GM18870 (cell line): ENCODE measurements around the gene F2R.
"Not testable (repeated sequence)": the region's sequence is repeated elsewhere in the genome, so short reads cannot be mapped to it uniquely, and the experiment has no call there.

Source experiments
- ATAC-seq: cut with Tn5 transposase; IDR thresholded peaks from one replicate; pipeline ENCODE4 v1.9.1; 2021; ENCODE audit warnings: moderate library complexity; ENCODE audit not compliant: unreplicated experiment

F2R gene

DNA sequence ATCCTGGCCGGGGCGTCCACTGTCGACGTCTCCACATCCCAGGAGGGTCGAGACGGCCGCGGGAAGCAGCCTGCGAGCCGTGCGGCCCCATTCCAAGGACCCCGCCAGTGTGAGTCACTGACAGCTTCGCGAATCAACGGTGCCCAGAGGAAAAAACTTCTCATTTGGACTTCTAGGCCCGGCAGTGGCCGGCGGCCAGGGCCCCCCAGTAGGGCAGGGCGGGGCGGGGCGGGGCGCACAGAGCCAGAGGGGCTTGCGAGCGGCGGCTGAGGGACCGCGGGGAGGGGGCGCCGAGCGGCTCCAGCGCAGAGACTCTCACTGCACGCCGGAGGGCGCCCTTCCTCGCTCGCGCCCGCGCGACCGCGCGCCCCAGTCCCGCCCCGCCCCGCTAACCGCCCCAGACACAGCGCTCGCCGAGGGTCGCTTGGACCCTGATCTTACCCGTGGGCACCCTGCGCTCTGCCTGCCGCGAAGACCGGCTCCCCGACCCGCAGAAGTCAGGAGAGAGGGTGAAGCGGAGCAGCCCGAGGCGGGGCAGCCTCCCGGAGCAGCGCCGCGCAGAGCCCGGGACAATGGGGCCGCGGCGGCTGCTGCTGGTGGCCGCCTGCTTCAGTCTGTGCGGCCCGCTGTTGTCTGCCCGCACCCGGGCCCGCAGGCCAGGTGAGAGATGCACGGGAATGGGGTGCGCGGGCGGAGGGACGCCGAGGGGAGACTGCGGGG is at the start of gene F2R:
Gene F2R, plus strand, starts transcription at position 391 of the 720 bp plus-strand sequence. Its CDS starts 182 bp downstream, at position 573.
- no peak for ATAC-seq

- ATAC-seq, result no peak
Measured at GRCh38 chr5:76667495-76667894, 48.4 kb upstream of the F2R start.

GRCh38 chr5:76669245-76669644 is 46.7 kb upstream of the F2R start:
- no peak for ATAC-seq

DNA sequence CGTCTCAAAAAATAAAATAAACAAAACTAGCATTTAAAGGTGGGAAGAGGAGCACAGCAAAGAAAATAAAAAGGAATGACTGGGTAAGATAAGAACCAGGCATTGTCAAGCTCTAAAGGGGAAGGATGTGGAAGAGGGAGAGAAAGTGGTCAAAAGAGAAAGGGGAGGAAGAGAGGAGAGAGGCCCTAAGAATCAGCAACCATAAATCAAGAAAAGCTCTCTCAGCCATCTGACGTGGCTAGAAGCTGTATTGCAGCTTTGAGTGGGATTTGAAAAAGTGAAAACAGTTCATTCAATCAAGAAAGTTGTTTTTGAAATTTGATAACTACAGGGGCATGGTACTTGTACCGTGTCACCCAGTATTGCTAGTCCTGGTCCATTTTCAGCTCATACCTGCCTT is 45.4 kb upstream of the F2R start:
- ATAC-seq, result no peak

- ATAC-seq, result no peak
Measured at GRCh38 chr5:76672242-76672641, 43.7 kb upstream of the F2R start.

GRCh38 chr5:76673125-76673524 is 42.8 kb upstream of the F2R start:
- no peak for ATAC-seq

DNA sequence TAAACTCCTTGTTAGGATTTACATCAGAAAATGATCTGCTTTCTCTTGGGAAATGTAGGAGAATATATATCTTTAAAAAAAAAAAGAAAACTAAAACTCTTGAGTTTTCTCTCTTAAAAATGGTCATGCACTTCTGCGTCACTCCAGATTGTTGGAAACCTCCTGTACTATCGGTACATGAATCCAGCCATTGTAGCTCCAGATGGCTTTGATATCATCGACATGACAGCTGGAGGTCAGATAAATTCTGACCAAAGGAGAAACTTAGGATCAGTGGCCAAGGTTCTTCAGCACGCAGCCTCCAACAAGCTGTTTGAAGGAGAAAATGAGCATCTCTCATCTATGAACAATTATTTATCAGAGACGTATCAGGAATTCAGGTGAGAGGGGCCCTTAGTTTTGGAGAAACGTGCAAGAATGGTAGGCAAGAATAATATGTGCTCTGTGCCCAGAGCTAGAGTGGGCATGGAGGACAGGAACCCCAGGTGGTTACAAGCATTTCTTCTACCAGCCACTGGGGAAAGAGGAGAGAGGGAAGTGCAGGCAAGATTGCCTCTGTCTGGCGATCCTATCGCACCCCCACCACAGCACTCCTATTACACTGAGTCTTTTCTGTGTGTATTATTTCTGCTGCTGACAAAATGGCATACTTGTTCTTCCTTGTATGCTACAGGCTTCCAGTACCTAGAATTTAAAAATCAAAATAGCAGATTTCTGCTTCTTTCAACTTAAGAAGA is 41.4 kb upstream of the F2R start:
- ATAC-seq, result no peak

DNA sequence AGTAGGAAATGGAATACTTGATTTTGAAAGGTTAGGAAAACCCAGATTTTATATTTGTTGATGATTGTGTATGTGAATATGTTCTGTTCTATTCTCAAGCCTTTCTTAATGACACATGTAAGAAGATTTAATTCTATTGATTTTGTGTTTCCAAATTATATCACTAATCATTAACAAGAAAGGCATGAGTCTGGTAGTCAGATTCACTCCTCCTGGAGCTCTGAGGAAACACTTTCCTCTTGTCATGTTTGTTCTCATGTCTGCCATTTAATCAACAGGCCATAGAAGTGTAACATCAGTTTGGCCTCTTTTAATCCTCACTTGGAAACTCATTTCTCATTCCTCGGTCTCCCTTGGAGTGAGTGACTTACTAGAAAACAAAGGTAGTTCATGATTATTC is 40.6 kb upstream of the F2R start:
- ATAC-seq, result no peak

GRCh38 chr5:76677849-76678472 is 38.0 kb upstream of the F2R start:
- no peak for ATAC-seq

GRCh38 chr5:76679231-76679630 is 36.7 kb upstream of the F2R start:
- ATAC-seq, result no peak

DNA sequence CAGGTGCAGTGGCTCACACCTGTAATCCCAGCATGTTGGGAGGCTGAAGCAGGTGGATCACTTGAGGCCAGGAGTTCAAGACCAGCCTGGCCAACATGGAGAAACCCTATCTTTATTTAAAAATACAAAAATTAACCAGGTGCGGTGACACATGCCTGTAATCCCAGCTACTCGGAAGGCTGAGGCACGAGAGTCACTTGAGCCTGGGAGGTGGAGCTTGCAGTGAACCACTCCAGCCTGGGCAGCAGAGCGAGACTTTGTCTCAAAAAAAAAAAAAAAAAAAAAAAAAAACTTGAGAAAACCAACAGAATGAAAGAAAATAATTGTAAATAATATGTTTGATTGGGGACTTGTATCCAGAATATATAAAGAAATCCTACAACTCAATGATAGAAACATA is 35.1 kb upstream of the F2R start:
- ATAC-seq, result not testable (repeated sequence)

DNA sequence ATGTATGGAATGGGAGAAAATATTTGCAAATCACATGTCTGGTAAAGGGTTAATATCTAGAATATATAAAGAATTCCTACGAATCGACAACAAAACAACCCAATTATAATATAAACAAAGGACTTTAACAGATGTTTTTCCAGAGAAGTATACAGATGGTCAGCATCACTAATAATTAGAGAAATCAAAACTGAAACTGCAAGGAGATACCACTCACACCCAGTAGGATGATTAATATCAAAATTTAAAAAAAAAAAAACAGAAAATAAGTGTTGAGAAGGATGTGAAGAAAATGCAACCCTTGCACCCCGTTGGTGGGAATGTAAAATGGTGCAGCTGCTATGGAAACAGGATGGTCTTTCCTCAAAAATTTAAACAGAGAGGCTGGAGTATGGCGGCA is 34.6 kb upstream of the F2R start:
- ATAC-seq, result no peak

GRCh38 chr5:76682387-76682786 is 33.5 kb upstream of the F2R start:
- ATAC-seq, result no peak

DNA sequence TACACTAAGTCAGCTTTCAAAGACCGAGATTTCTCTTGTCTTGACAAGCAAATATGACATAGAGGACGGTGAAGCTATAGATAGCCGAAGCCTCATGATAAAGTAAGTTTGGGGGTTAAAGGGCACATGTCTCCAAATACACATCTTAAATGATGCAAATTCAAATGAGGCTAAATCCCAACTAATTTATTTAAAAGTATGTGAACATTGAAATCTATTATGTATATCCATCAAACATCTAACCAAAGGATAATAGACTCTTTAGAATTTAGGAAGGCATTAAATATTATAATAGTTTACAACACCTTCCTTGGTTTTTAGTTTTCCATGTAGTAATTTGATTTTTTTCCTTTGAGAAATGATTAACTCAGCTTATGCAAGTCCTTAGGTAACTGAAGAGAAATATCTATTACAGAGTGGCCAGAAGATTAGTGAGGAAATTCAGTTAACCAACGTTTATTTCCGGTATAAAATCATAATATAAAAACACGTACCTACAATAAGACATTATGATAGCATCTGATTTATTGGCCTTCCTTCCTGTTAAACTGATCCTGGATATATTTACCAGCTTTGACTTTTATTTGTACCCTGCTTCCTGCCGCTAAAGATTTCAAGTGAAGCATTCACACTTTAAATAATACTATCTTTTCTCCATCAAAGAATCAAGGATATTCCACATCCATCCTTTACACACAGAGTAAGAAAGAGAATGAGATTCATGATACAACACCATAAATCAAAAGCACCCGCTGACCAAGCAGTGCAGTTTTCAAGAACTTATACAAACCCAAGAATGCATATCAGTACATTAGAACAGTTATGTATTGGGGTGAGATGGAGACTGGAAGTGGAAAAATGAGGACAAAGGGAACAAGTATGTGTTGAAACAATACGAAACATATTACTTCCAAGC is 31.9 kb upstream of the F2R start:
- ATAC-seq, result no peak

DNA sequence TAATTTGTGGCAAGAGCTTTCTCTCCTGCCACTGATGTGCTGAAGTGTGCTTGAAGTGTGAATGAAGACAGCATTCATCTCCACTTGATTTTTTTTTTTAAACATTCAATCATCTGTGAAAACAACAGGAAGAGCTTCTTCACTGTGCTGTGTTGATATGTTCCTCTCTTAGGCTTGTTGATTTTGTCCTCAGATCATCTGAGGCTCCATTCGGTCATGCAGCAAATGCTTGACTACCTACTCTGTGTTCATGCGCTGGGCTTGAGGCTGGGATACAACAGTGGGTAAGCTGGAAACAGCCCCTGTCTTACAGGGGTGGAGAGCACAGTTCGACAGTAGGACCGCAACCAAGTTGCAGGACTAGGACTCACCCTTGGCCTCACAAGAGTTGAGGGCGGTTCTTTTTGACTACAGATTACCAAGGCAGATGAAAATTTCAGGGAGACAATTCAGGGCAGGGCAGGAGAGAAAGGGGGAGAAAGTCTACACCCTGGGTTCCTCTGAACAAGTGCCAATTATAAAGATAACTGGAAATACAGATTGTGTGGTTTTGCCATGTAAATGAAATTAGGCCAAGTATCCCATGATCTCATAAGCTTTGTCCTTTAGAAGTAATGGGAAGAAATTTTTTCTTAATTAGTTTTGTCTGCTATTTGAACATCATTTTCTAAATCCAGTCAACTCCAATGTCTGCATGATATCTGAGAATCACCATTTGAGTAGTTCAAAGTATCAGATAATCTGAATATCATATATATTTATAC is 31.0 kb upstream of the F2R start:
- no peak for ATAC-seq

DNA sequence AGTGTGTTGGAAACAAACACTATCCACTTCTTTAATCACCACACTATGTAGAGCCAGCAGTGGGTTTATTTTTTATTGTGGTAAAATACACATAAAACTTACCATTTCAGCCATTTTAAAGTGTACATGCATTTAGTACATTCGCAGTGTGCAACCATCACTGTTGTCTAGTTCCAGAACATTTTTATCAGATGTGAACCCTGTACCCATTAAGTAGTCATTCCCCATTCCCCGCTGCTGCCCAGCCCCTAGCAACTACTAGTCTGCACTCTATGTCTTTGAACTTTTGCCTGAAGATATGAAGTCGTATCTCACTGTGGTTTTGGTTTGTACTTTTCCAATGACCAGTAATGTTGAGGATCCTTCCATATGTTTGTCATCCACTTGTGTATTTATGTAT is 30.2 kb upstream of the F2R start:
- ATAC-seq, result no peak

DNA sequence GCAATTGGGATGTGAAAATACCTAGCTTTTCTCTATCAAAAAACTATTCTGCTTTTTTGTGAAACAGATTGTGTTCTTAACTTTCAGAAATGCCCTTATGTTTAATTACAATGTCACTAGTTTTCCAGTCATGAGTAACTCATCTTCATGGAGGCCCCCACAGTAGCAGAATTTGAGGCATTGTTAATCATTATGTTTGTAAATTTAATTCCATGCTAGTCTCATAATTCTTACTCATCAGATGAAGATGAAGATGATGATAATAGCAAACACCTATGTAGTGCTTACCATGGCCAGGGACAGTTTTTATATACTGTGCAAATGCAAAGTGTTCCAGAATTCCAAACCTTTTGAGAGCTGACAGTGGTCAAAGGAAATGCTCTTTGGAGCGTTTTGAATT is 27.7 kb upstream of the F2R start:
- no peak for ATAC-seq

DNA sequence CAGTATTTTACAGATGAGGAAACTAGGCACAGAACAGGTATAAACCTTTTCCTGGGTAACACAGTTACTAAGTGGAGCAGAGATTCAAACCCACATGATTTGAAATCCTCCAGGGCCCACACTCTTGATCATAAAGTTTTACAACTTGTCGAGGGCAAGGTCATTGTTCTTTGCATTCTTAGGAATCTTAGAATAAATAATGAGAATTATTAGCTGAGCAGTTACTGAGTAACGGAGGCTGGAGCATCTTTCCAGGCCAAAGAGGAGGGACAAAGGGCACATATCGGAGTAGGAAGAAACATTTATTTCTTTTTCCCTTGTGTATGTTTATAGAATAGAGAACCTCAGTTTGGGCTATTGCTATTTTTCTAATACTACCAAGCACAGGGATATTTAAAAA is 27.1 kb upstream of the F2R start:
- no peak for ATAC-seq

DNA sequence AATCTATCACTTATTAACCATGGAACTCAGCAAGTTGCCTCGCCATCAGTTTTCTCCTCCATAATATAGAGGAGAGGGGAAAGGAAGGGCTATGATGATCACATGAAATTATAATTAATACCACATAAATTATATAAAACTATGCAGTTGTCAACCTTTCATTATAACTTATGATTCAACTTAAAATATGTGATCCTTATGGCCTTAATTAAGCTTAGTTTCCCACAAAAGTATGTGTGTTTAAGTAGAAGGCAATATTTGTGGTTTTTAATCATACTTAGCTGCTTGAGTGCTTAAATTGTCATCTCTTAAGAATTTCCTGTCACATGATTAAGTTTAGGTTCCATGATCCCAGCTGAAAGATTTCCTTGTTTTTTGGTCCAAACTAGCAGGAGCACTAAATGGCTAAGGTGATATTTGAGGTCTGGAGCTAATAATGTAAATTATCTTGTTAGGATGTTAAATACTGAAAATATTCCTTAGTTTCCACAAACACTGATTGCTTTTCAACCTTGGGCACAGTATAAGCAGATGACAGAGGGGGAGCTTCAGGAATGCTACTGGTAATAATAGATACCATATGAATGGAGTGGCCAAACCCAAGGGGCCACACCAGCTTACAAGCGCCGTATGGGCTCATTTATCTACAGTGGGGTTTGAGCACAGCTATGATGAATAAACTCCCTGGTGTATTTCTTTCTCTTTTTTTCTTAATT is 26.4 kb upstream of the F2R start:
- no peak for ATAC-seq
